Measurements from ENCODE around the gene MRPL12.

MRPL12 gene

DNA sequence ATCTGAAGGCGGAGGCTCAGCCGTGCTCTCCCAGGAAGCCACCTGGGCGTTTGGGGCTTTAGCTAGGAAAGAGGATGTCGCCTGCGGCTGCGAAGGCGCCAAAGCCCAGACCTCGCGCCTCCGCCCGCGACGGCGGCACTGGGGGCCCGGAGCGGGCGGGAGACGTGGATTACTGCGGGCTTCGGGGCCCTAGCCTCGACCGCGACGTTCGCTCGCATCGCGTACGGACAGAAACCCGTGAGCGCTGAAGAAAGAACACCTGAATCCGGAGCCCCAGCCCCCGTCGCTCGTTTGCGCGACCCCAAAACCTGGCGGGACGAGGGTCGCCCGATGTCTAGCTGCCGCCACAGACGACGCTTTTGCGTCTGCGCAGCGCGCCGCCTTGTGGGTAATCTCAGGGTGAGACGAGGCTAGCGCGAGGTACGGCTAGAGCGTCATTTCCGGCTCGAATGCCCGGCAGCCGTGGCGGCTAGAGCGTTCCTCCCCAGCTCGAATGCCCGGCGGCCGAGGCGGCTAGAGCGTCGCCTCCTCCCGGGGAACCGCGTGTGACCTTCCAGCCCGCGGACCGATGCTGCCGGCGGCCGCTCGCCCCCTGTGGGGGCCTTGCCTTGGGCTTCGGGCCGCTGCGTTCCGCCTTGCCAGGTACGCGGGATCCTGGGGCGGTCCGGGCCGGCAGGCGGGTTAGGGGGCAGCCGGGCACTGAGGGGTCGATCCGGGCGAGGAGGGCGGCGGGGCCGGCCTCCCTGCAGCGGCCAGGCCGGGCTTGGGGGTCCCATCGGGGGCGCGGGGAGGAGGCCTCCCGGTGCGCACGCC is at the start of gene MRPL12:
MRPL12 (plus strand) TSS at position 434 of the 813 bp plus-strand sequence; CDS start at position 569, 135 bp downstream.
- DNase-seq: peak; percentile 97

DNA sequence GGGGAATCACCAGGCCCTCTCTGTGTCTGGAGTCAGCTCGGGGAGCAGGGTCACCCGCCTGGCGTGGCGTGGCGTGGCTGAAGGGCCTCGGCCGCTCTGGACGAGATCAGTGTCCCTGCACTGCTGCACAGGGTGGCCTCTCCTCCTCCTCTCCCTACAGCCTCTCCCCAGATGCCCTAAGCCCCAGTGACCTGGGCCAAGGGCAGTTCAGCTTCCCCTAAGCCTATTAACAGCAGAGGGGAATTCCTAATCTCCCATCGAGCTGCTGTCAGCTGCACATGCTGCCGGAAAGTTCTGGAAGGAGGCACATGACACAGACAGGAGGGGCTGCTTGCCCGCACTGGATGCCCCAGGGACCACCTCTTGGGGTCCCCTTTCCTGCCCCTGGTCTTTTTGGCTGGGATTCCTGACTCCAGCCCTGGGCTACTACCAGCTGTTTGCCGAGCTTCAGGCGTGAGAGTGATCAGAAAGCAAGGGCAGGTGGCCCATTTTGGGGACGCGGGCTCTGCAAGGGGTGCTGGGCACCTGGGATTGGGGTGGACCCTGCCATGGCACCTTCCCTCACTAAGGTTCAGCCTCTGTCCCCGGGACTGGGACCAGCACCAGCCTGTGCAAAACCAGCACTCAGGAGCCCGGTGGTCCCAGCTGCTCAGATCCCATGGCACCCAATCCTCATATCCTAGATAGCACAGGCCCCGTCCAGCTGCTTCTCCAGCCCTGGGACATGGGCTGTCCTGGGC is 47.6 kb upstream of the MRPL12 start:
- DNase-seq: no peak

DNA sequence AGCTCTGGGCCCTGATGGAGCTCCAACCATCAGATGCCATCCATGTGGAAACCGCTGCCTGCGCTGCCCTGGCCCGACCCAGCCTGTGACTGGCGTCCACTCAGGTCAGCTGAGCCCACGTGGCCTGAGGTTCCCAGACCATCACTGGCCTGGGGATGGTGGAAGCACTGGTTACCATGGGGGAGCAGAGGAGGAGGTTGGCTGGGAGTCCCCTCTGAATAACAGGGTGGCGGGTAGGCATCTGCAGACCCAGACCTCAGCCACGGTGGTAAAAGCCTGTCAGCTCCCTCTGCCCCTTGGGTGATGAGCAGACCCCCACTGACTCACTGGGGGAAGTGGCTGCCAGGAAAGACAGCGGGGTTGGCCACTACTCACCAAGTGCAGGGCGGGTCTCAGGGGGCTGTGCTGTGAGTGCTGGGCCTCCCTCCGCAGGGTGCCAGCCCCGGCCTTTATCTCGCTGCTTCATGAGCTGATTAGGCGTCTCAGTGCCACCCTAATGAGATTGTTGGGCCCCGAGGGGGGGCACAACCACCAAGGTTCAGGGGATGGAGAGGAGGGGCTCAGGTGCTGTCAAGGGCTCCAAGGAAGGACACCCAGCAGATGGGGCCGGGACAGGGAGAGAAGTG is 46.9 kb upstream of the MRPL12 start, which contains the start of gene PDE6G:
PDE6G (minus strand) TSS at position 425 of the 626 bp plus-strand sequence. CDS start 3,237 bp downstream, outside the sequence.
- no peak for DNase-seq

DNA sequence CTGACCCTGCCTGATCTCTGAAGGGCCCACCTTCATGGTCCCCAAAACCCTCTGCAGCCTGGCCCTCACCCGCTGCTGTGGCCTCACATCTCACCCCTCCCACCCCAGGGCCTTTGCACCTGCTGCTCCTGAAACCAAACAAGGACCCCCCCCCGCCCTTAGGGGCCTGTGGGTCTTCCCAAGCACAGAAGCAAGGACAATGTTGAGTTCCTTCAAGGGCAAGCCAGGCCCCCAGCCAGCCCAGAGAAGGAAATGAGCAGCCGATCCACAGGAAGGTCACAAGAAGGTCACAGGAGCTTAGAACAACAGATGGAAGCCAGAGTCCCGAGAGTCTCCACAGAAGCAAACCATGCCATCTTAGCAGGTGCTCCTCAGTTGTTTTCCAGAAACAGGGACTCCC is 46.3 kb upstream of the MRPL12 start:
- DNase-seq: peak; percentile 38

DNA sequence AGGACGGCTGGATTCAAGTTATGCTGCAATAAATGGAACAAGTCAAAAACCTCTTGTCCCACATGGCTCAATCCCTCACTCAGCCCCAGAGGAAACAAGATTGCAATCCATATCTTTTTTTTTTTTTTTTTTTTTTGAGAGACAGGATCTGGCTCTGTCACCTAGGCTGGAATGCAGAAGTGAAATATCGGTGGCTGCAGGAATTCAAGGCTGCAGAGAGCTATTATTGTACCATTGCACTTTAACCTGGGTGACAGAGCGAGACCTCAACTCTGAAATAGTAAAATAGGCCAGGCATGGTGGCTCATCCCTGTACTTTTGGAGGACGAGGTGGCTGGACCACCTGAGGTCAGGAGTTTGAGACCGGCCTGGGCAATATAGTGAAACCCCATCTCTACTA is 44.1 kb upstream of the MRPL12 start:
- no peak for DNase-seq

DNA sequence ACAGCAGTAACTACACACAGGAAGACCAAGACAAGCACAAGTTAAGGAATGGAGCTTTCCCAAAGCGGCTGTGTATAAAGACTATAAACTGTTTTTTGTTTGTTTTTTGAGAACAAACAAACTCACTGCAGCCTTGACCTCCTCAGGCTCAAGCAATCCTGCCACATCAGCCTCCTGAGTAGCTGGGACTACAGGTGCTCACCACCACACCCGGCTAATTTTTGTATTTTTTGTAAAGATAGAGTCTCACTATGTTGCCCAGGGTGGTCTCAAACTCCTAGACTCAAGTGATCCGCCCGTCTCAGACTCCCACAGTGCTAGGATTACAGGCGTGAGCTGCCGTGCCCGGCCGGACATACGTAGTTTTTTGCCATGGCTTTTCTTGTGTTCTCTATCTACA is 42.7 kb upstream of the MRPL12 start:
- DNase-seq: no peak

DNA sequence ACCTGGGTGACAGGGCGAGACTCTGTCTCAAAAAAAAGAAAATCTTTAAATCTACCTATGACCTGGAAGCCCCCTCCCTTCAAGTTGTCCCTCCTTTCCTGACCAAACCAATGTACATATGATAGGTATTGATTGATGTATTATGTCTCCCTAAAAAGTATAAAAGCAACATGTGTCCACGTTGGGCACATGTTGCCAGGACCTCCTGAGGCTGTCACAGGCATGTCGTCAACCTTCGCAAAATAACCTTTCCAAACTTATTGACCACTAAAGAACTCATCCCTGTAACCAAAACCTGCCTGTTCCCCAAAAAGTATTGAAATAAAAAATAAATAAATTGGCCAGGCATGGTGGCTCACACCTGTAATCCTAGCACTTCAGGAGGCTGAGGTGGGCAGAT is 41.2 kb upstream of the MRPL12 start:
- DNase-seq: no peak

DNA sequence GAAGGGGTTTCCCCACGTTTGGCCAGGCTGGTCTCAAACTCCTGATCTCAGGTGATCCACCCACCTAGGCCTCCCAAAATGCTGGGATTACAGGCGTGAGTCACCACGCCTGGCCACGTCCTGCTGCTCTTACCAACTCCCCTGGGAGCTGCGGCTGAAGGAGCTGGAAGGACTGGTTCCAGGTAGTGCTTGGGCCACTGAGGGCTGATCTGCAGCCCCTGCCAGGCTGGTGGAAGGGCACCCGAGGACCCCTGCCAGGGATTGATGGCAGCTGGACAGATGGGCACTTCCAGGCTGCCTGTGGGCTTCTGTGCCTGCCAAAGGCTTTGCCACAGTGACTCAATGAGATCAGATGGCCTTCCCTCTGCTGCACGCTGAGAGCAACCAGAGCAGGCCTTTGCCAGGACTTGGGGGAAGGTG is 39.1 kb upstream of the MRPL12 start:
- no peak for DNase-seq

DNA sequence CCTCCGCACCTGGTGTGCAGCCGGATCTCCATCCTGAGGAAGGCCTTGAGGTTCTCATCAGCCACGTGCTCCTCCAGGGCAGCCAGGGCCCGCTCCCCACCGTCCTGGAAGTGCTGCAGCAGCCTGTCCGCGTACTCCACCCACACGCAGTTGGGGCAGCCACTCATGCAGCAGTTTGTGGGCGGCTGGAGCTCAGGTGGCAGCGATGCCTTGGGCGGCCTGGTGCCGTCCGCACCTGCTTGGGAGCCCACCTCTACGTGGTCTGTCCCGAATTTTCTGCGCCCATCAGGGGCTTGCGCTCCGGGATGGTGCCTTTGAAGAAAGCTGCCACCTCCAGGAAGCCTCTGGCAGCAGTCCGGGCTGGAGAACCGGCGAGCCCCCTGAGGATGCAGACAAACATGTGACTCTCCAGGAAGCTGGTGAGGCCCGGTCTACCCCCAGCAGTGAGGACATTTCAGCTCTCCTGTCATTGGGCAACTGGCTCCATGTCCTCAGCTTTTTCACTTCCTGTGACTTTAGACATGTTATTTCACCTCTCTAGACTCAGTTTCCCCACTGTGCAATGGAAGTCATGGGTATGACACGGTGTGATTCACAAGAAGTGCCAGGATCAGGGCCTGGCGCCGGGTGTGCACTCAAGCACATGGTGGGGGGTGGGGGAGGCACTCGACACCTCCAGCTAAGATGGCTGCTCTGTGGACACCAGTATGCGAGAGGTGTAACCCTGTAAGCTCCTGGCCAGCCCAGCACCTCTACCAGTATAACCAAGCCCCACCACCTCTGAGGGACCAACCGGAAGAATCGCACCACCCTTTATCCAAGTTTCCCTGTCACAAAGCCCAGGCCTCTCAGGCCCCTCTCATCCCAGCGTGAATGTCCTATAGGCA is 37.7 kb upstream of the MRPL12 start:
- no peak for DNase-seq

DNA sequence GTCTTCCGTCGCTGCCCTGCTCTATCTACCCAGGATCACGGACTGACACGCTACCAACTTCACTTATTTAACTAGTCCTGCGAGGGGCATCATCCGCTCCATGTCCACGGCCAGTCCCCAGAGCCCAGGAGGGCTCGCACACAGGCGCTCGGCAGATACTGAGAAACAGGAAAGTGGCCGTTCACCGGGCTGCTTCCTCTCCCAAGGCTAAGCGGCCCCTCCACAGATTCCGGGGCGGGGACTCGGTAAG is 37.1 kb upstream of the MRPL12 start:
- DNase-seq: no peak

DNA sequence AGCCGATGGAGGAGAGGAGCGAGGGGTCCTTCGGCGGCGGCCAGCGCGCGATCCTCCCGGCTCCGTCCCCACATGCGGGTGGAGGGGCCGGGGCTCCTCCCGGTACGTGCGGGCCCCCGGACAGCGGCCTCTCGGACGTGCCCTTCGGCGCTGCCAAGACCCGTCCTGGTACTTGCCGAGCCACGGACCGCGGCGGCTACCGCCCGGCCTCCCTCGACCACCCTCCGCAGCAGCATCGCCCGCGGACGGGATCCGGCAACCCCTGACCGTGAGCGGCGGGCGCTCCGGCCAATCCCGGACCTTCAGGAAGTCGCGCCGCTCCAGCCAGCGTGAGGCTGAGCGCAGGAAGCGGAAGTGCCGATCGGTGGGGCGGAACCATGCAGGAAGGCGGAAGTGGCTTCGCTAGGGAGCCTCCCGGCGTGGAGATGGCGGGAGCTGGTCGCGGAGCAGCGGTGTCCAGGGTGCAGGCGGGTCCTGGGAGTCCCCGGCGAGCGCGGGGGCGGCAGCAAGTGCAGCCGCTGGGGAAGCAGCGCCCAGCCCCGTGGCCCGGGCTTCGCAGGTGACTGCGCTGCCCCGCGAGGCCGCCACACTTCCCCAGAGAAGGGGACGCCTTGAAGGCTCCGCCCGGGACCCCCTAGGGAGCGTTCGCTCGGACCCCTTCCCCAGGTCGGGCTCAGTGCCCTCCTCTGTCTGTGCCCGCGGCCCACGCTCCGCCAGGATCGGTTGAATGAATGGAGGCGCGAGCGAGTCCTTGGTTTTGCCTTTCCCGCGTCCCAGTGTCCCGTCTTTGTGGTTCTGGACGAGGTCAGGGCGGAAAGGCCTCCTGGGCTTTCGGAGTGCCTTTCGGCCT is 36.6 kb upstream of the MRPL12 start, which contains the start of the genes CCDC137 and OXLD1:
CCDC137 (plus strand) TSS at position 396 of the 850 bp plus-strand sequence; CDS start at position 426, 30 bp downstream.
OXLD1 (minus strand) TSS at position 264 of the 850 bp plus-strand sequence; CDS start at position 236, 28 bp downstream.
- peak; percentile 98 for DNase-seq

DNA sequence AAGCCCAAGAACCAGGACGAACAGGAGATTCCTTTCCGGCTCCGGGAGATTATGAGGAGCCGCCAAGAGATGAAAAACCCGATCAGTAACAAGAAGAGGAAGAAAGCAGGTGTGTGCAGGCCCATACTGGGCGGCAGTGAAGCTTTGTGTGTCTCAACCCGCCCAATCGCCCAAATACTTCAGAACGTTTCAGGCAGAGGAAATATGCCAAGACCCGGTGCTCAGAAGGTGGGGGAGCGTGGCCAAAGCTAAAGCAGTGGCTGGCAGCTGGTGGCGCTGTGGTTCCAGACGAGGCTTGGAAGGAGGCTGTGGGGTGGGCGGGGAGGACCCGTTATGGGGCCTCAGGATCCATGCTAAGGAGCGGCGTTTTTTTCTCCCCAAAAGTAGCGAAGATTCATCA is 35.4 kb upstream of the MRPL12 start:
- no peak for DNase-seq

DNA sequence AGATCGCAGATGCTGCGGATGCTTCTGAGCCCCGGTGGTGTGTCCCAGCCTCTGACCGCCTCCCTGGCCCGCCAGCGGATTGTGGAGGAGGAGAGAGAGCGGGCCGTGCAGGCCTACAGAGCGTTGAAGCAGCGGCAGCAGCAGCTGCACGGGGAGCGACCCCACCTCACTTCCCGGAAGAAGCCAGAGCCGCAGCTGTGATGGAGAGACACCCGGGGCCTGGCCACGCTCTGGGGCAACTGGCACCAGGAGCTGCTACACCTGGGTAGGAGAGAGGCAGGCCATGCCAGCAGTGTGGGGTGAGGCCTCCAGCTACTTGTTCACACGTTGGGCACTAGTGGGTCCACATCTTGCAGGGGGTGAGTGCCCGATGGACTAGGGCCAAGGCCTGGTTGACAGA is 30.7 kb upstream of the MRPL12 start:
- no peak for DNase-seq

DNA sequence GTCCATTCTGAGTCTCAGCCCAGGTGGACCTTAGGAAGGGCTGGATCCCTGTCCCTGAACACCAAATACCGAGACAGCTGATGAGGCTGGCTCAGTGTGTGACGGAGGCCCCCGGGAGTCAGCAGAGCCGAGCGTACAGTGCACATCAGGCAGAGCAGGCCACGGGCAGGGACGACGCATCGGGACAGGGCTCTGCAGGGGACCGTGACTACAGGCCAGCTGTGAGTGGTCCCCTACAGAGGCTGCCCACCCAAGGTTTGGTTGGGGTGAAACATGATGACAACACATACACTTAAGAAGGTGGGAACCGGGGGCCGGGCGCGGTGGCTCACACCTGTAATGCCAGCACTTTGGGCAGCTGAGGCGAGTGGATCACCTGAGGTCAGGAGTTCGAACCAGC is 30.2 kb upstream of the MRPL12 start:
- DNase-seq: no peak

DNA sequence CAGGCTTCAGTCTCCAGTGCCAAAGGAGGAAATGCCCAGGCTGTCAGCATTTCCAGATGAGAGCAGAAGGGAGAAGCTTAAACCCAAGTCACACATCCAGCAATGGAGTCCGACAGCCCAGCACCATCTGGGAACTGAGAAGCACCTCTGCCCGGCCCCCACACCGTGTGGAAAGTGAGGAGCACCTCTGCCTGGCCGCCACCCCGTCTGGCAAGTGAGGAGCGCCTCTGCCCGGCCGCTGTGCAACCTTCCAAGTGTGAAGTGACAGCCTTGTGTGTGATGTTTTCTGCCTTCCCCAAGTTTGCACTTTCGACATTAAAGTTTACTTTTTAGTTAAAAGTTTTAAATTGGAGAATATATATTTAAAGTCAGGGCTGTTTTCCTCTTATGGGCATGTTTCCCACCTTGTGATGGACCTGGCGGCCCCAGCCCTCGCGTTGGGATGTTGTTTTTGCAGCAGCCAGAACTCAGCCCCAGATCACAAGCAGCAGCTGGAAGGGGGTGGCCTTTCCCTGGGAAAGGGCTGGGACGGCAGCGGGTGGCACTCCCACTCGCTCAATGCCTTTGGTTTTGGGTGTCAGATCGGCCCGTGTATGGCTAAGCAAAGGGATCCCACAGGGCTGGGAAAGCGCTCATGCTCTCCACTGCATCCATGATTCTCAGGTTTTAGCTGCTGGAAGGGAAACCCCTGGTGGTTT is 29.5 kb upstream of the MRPL12 start:
- no peak for DNase-seq

DNA sequence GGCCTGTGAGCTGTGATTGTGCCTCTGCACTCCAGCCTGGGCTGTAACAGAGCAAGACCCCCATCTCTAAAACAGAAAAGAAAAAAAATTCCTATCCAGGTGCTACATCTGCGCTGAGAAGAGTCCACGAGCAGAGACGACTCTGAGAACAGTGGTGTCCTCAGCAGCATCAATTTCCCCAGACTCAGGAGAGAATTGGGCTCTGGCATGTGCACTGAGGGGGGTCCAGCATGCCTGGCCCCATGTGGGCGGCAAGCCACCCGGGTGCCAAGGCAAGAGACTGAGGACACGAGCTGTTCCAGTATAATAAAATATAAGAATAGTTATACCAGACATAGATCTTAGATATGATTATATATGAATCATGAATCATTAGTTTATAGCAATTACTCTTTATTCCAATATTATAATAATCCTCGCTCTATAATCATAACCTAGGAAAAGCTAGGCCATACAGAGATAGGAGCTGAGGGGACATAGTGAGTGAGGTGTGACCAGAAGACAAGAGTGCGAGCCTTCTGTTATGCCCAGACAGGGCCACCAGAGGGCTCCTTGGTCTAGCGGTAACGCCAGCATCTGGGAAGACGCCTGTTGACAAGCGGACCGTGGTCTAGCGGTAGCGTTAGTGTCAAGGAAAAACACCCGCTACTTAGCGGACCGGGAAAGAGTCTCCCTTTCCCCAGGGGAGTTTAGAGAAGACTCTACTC is 27.5 kb upstream of the MRPL12 start:
- DNase-seq: peak; percentile 21

DNA sequence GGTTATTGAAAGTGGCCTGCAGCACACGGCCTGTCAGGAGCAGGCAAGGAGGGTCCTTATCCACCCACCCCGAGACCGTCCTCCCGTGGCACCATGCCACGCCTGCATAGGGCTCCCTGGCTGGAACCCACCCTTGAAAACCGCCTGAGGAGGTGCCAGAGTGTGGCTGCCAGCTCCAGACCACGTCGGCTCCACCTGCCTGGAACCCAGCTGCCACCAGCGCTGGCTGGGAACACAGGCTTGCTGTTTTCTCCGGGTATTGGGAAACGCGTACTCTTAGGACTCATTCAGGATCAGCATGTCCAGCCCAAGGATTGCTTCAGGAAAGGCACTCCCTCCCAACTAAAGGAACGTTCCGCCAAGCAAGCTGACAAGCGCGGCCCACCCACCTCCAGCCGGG is 26.3 kb upstream of the MRPL12 start:
- DNase-seq: no peak

DNA sequence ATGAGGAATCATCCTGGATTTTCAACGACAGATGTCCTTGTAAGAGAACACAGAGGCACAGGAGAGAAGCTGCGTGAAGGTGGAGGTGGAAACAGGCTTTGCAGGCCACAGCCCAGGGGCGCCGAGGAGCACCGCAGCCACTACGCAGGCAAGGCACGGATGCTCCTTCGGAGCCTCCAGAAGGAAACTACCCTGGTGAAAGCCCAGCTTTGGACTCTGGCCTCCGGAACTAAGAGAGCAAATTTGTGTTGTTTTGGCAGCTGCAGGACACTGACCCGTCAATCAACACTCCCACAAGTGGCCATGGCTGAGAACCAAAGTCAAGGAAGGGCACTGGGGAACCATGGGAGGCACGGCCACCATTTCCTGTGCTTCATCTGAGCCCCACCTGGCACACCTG is 23.0 kb upstream of the MRPL12 start:
- no peak for DNase-seq

DNA sequence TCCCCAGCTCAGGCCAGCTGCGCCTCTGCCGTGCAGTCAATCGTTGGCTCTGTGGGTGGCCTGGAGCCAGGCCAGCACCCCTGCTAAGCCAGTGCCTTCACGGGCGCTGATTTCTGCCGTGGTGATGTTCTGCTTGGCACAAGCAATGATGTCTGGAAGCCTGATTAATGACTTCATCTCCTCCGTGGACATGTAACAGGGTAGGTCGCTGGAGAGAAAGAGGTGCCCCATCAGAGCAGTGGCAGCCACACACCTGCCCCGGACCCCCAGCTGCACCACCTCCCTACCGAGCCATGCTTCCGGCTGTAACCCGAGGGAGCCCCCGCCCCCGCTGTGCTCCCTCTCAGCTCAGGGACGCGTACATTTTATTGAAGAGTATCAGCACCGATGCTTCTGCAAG is 21.5 kb upstream of the MRPL12 start:
- DNase-seq: no peak

DNA sequence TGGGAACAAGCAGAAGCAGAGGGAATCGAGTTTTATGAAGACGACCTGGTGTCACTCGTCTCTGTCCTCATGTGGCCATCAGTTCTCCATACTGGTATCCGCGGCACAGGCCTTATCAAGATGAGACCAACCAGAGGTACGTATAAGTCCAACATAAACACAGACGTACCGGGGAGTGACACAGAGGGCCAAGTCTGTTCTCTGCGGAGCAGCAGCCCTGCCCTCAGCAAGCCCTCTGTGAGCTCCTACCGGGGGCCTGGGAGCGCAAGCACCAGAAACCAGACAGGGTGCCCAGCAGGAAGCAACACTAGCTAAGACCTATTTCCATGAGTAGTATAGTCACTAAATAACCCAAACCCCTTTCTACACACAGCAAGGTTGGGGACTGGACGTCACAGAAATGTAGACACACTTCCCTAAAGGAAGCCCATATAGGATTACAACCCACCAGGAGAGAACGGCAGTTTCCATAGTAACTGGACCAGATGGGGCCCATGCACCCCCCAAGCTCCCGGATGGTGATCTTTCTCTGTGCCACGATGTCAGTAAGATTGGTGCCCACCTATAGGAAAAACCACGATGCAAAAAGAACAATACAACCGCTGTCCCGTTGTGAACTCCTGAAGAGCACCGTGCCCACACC is 20.5 kb upstream of the MRPL12 start:
- peak; percentile 30 for DNase-seq

All from eye (tissue), 1 donor.